ENCODE measurements around the gene UBTD1.

Gene UBTD1

DNA sequence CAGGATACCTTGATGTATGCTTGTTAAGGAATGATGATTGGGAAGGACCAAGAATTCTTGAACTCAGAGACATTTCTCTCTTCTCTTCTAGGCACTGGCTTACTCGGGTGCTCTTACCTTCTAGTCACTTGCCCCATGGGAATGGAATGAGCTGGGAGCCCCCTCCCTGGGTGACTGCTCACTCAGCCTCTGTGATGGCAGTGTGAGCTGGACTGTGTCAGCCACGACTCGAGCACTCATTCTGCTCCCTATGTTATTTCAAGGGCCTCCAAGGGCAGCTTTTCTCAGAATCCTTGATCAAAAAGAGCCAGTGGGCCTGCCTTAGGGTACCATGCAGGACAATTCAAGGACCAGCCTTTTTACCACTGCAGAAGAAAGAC is 42.0 kb upstream of the UBTD1 start:
- TF ChIP-seq, protein P1, sequence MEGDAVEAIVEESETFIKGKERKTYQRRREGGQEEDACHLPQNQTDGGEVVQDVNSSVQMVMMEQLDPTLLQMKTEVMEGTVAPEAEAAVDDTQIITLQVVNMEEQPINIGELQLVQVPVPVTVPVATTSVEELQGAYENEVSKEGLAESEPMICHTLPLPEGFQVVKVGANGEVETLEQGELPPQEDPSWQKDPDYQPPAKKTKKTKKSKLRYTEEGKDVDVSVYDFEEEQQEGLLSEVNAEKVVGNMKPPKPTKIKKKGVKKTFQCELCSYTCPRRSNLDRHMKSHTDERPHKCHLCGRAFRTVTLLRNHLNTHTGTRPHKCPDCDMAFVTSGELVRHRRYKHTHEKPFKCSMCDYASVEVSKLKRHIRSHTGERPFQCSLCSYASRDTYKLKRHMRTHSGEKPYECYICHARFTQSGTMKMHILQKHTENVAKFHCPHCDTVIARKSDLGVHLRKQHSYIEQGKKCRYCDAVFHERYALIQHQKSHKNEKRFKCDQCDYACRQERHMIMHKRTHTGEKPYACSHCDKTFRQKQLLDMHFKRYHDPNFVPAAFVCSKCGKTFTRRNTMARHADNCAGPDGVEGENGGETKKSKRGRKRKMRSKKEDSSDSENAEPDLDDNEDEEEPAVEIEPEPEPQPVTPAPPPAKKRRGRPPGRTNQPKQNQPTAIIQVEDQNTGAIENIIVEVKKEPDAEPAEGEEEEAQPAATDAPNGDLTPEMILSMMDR (IDR thresholded peaks at IDR 0.05; ENCODE audit: insufficient read depth, missing control alignments): no peak
- DNase-seq (ENCODE audit: insufficient read length, low spot score) (no peak), FAIRE-seq (no peak)

DNA sequence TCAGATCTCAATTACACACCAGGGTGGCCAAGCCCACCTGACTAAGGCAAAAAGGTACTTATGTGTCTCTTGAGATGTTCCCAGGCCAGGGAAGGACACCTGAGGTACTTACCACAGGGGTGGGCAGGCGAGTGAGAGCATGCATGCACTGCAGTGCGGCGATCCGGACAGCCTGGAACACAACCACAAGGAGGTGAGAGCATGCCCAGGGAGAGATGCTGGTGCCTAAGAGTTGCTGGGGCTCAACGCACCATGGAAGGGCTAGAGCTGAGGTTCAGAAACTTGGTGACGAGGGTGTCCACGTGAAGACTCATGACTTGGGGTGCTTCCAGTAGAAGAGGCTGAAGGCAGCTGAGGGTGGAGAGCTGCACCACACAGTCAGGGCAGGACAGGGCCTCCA is 39.6 kb upstream of the UBTD1 start:
- FAIRE-seq: no peak
- TF ChIP-seq, protein P1 (IDR thresholded peaks at IDR 0.05; ENCODE audit: insufficient read depth, missing control alignments): no peak
- no peak for DNase-seq (ENCODE audit: insufficient read length, low spot score)

DNA sequence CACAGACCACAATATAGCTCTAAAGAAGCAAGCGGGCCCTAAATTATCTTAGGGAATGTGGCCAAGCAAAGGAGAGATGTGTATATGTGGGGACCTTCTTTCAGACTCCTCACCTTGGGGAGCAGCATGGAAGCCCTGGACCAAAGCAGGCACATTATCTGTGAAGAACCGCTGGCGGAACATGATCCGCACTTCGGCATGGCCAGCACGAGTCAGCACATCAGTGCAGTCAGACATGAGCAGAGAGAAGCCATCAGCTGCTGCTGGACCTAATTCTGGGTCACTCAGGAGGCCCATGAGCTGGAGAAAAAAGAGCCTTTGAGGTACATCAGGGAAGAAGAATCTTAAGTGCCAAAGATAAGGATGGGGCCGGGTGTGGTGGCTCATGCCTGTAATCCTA is 38.8 kb upstream of the UBTD1 start:
- no peak for DNase-seq (ENCODE audit: insufficient read length, low spot score)
- TF ChIP-seq, protein P1 (IDR thresholded peaks at IDR 0.05; ENCODE audit: insufficient read depth, missing control alignments): no peak
- no peak for FAIRE-seq

DNA sequence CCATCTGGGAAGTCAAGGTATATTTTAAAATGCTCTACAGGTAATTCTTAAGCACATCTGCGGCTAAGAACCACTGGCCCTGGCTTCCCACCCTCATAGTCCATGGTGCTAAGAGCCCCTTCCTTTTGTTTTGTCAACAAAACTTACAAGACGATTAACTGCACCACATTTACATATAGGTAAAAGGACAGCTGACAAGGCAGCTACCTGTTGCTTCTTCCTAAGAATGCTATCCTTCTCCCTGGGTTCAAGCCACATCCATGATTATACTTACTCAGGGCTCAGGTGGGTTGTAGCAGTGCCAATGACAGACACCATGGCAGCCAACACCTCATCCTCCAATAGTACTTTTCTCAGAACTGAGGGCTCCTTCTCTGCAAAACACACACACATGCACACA is 36.4 kb upstream of the UBTD1 start:
- FAIRE-seq: no peak
- no peak for DNase-seq (ENCODE audit: insufficient read length, low spot score)
- TF ChIP-seq, protein P1 (IDR thresholded peaks at IDR 0.05; ENCODE audit: insufficient read depth, missing control alignments): no peak

DNA sequence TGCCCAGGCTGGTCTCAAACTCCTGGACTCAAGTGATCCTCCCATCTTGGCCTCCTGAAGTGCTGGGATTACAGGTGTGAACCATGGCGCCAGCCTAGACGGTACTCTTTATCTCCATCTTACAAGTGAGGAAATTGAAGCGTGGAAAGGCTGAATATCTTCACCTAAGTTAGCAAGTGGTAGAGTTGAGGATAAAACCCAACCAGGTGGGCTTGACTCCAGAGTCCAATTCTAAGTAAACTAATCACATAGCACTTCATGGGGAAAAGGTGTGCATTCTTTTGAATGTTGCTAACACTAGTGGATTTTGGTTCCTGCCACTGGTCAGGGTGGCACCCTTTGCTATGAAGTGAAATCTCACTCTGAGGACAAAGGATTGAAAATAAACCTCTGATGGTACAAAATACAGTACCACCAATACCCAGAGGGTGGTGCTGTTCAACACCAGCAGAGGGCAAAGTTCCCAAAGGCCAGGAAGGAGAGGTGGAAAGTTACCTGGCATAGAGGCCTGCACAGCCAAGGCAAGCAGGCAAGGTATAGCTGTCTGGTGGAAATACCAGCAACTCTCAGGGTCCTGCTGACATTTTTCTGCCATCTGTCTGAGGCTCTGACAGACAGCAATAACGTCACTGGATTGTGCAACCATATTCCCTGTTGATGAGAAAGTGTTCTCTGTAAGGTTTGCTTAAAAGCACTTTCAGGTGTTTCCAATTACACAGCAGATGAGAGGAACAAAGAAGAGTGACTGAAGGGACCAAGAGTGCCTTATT is 35.2 kb upstream of the UBTD1 start:
- TF ChIP-seq, protein P1 (IDR thresholded peaks at IDR 0.05; ENCODE audit: insufficient read depth, missing control alignments): peak; percentile 75
- peak; percentile 38 for FAIRE-seq
- no peak for DNase-seq (ENCODE audit: insufficient read length, low spot score)

DNA sequence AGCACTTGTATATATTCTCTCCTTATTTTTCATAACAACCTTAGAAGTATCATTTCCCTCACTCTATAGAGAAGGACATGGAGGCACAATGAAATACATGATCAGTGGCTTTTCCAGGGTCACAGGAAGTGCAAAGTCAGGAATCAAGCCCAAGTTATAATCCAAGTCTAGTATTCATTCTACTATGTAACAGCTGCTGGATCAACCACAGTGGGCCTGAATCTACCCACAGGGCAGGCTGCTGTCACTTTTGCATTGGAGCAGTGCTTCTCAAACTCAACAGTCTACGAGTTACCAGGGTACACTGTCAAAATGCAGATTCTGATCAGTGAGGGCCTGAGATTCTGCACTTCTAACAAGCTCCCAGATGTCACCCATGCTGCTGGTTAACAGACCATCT is 34.5 kb upstream of the UBTD1 start:
- FAIRE-seq: no peak
- TF ChIP-seq, protein P1 (IDR thresholded peaks at IDR 0.05; ENCODE audit: insufficient read depth, missing control alignments): no peak

DNA sequence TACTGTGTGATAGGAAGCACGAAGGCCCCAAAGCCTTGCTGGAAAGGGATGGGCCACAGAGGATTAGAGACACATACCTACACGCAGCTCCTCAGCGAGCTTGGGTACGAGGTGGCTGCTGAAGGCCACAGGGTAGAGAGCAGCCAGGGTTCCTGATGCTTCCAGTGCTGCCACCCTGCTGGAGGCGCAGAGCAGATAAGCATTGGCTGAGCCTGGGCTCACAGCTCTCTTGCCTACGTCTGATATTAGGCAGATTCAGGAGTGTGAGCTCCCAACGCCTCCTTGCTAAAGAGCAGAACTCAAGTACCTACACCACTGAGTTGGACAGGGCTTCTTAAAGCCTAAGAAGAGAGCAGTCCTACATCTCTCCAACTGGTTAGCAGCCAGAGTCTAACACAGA is 32.7 kb upstream of the UBTD1 start:
- TF ChIP-seq, protein P1 (IDR thresholded peaks at IDR 0.05; ENCODE audit: insufficient read depth, missing control alignments): no peak
- DNase-seq (ENCODE audit: insufficient read length, low spot score): no peak
- no peak for FAIRE-seq

More for the DNA sequence above, 34.5 kb upstream of the UBTD1 start:
- no peak for DNase-seq (ENCODE audit: insufficient read length, low spot score)
